Stomach (tissue), 9 donors: ENCODE measurements around the gene CTNND2. TPM values are rescaled to one million over a fixed set of nuclear protein-coding genes. Genes with fewer than 3 reads are reported as not detected.

Experiments used
- DNase-seq, 2 donors: peaks; one replicate each; pipeline versions ENCODE4 v3.0.0 to v3.0.0-alpha.2; 2013 to 2019
- H3K27ac ChIP-seq, 5 donors: fragments of 200-600 bp in 4 of 5; sonication (generic) in 4 of 5; one replicate each; pipeline ENCODE4 v1.5.1; 2013 to 2019; ENCODE audit warnings: mild to moderate bottlenecking in 1 of 5, moderate library complexity in 1 of 5
- H3K27me3 ChIP-seq, 3 donors: fragments of 200-600 bp; sonication (generic); one replicate each; pipeline ENCODE4 v1.5.1; 2017 to 2019; ENCODE audit warnings: mixed run types in 1 of 3
- H3K36me3 ChIP-seq, 4 donors: fragments of 200-600 bp; sonication (generic); 1 replicate in 3 of 4; 2 replicates in 1 of 4; pipeline ENCODE4 v1.5.1; 2016 to 2019
- H3K4me1 ChIP-seq, 4 donors: fragments of 200-600 bp; sonication (generic); one replicate each; pipeline ENCODE4 v1.5.1; 2016 to 2019
- H3K4me3 ChIP-seq, 4 donors: fragments of 200-600 bp; sonication (generic) in 3 of 4; one replicate each; pipeline ENCODE4 v1.5.1; 2016 to 2019; ENCODE audit warnings: mild to moderate bottlenecking in 1 of 4
- H3K9me3 ChIP-seq, 4 donors: fragments of 200-600 bp; sonication (generic); one replicate each; pipeline ENCODE4 v1.5.1; 2016 to 2019
- EP300 ChIP-seq: sonication (generic); formaldehyde crosslinking; IDR thresholded peaks from one replicate; pipeline ENCODE4 v1.6.1; 2017; ENCODE audit warnings: antibody characterized with exemption
- POLR2A ChIP-seq, 4 donors: fragments of 450-650 bp; IDR thresholded peaks; one replicate each; pipeline ENCODE4 v1.6.1; 2016; ENCODE audit warnings: antibody characterized with exemption in 4 of 4, control low read depth in 2 of 4, mild to moderate bottlenecking in 1 of 4, moderate library complexity in 1 of 4
- POLR2AphosphoS5 ChIP-seq, 3 donors: sonication (generic); formaldehyde crosslinking; IDR thresholded peaks; one replicate each; pipeline ENCODE4 v1.6.1; 2016; ENCODE audit warnings: antibody characterized with exemption in 3 of 3
- WGBS, 5 donors: extraction: QIAGEN DNeasy Blood & Tissue Kit in 3 of 5; methylation state at CpG; one replicate each; pipeline versions ENCODE4 v1.1.5 to v1.1.7; 2013 to 2018; 5-methylcytosine and 5-hydroxymethylcytosine counted together
- intact Hi-C: fragments of 100-400 bp; cut with DNase I; formaldehyde crosslinking; loops from one replicate; pipeline ENCODE4 v1.15.1; 2023; ENCODE audit warnings: low total_unique reads
- polyA plus RNA-seq, 3 donors: library from polyadenylated mRNA; stranded (reverse); fragments of 200-250 nt; gene quantifications; one replicate each; pipeline ENCODE4 v1.2.3, GENCODE V29; 2013
- total RNA-seq, 5 donors: library from RNA; depleted of rRNA; stranded (reverse); fragments of >200 nt; gene quantifications; one replicate each; pipeline versions ENCODE4 v1.1.0 to v1.2.3, GENCODE V29; 2014 to 2016
- TF ChIP-seq, protein P1 (sequence below), 7 experiments: fragments of 450-650 bp in 4 of 7; fragments of 200-600 bp in 3 of 7; sonication (generic) in 3 of 7; IDR thresholded peaks; one replicate each; pipeline ENCODE4 v1.5.1; 2016 to 2019; ENCODE audit warnings: antibody characterized with exemption in 7 of 7, control low read depth in 2 of 7, mild to moderate bottlenecking in 1 of 7
- donor health status: healthy with polysubstance abuse.
- donor health status: Bipolar disorder and iron deficiency.
- donor health status: healthy.

Gene CTNND2
- total and polyA plus RNA-seq, 8 donors = 0.29 to 3.4 (median 2.0) TPM; not detected in 2

- H3K36me3 ChIP-seq = no peaks in the 10 kb centered on the region
- intact Hi-C loops = no loop called here
- 69 to 94% (median 73%) methylated on average over 2 of the region's 2 CpGs for WGBS, 5 donors
- no peaks in the 10 kb centered on the region for H3K4me1 ChIP-seq
- H3K4me3 ChIP-seq = no peak overlapping the region
- H3K27ac ChIP-seq = no peak overlapping the region
- no peaks in the 10 kb centered on the region for H3K9me3 ChIP-seq
- no peaks in the 10 kb centered on the region for H3K27me3 ChIP-seq
- no peak for DNase-seq
- no peak for TF ChIP-seq POLR2A (IDR thresholded peaks at IDR 0.05)
- no peak for TF ChIP-seq EP300
- no peak for TF ChIP-seq POLR2AphosphoS5 (IDR thresholded peaks at IDR 0.05)
- TF ChIP-seq, protein P1, sequence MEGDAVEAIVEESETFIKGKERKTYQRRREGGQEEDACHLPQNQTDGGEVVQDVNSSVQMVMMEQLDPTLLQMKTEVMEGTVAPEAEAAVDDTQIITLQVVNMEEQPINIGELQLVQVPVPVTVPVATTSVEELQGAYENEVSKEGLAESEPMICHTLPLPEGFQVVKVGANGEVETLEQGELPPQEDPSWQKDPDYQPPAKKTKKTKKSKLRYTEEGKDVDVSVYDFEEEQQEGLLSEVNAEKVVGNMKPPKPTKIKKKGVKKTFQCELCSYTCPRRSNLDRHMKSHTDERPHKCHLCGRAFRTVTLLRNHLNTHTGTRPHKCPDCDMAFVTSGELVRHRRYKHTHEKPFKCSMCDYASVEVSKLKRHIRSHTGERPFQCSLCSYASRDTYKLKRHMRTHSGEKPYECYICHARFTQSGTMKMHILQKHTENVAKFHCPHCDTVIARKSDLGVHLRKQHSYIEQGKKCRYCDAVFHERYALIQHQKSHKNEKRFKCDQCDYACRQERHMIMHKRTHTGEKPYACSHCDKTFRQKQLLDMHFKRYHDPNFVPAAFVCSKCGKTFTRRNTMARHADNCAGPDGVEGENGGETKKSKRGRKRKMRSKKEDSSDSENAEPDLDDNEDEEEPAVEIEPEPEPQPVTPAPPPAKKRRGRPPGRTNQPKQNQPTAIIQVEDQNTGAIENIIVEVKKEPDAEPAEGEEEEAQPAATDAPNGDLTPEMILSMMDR (IDR thresholded peaks at IDR 0.05) = no peak
These were observed 133.9 kb downstream of the CTNND2 start for GRCh38 chr5:11770310-11770709.

DNA sequence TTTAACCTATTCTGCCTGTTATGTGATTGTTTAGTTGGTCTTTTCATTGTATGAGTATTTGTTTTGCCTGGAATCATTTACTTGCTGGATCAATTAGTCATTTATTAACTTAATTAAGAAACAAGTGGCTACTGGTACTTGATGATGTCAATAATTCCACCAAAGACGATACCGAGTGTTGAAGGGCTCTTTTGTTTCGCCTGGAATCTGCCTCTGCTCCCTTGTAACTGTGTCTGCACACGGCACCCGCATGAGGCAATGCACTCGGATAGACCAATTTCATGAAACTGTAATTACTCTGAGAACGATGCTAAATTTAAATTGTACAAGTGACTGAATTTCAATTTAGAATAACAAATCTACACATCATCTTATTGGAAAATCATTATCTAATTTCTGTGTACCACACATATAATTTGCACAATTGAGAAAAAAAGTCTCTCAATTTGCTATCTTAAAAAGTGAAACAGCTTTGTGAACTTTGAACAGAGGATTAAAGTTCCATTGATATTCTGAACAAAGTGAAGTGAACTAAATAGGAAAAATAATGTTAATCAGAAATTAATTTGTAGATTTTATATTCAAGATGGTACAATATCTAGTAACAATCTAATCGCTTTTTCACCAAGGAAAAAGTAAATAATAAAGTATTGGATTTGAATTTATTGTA, 143.2 kb downstream of the CTNND2 start:
- Histone ChIP-seq H3K27ac (no peak overlapping the region), H3K27me3 (no peaks in the 10 kb centered on the region), H3K4me1 (no peaks in the 10 kb centered on the region), H3K9me3 (peaks cover 0 to 8% (median 4%) of the 10 kb centered on the region in 4 donors), H3K36me3 (no peaks in the 10 kb centered on the region), H3K4me3 (no peak overlapping the region)
- intact Hi-C loops = no loop called here
- 81 to 84% (median 82%) methylated on average over 8 of the region's 8 CpGs for WGBS, 5 donors
- TF ChIP-seq, protein P1 (IDR thresholded peaks at IDR 0.05) = no peak
- TF ChIP-seq POLR2A (IDR thresholded peaks at IDR 0.05) (no peak), EP300 (no peak)
- DNase-seq = peak in 1 of 2 donors; percentile 61

- peaks cover 0 to 2% (median 0%) of the 10 kb centered on the region in 4 donors for H3K9me3 ChIP-seq
- DNase-seq = no peak
- H3K36me3 ChIP-seq = no peaks in the 10 kb centered on the region
- TF ChIP-seq, protein P1 (IDR thresholded peaks at IDR 0.05) = no peak
- no peak for TF ChIP-seq POLR2A (IDR thresholded peaks at IDR 0.05)
- no peak for TF ChIP-seq EP300
- no peak for TF ChIP-seq POLR2AphosphoS5 (IDR thresholded peaks at IDR 0.05)
- intact Hi-C loops = no loop called here
- H3K4me1 ChIP-seq = no peaks in the 10 kb centered on the region
- 57 to 76% (median 62%) methylated on average over 1 of the region's 1 CpG for WGBS, 5 donors
- H3K27ac ChIP-seq = no peak overlapping the region
- no peak overlapping the region for H3K4me3 ChIP-seq
- H3K27me3 ChIP-seq = no peaks in the 10 kb centered on the region
These were observed 145.9 kb downstream of the CTNND2 start for GRCh38 chr5:11758321-11758720.

GRCh38 chr5:11757661-11758060, 146.6 kb downstream of the CTNND2 start:
- no peaks in the 10 kb centered on the region for H3K4me1 ChIP-seq
- no peak for DNase-seq
- intact Hi-C loops = no loop called here
- no peaks in the 10 kb centered on the region for H3K36me3 ChIP-seq
- H3K4me3 ChIP-seq = no peak overlapping the region
- H3K27me3 ChIP-seq = no peaks in the 10 kb centered on the region
- H3K27ac ChIP-seq = no peak overlapping the region
- TF ChIP-seq POLR2AphosphoS5 (IDR thresholded peaks at IDR 0.05) = no peak
- TF ChIP-seq POLR2A (IDR thresholded peaks at IDR 0.05) = no peak
- TF ChIP-seq, protein P1 (IDR thresholded peaks at IDR 0.05) = no peak
- no peak for TF ChIP-seq EP300
- 38 to 60% (median 56%) methylated on average over 1 of the region's 1 CpG for WGBS, 5 donors
- H3K9me3 ChIP-seq = no peaks in the 10 kb centered on the region
